HEK293 (cell line): Measurements from ENCODE around the gene GALNT6.

Experiments used
- CTCF ChIA-PET: fragments of 350-600 bp; formaldehyde crosslinking; extraction: SDS; loops from one replicate; lab custom pipeline; 2021; ENCODE audit warnings: antibody characterized with exemption; lab: Yijun Ruan, JAX
- POLR2A ChIA-PET: fragments of 300-600 bp; formaldehyde crosslinking; extraction: SDS; loops from one replicate; lab custom pipeline; 2020; ENCODE audit warnings: antibody characterized with exemption, inconsistent platforms; lab: Yijun Ruan, JAX
- H3K27ac ChIP-seq: fragments of 200-500 bp; sonication (Bioruptor generic); 2 replicates; pipeline ENCODE4 v1.5.1; 2014; ENCODE audit warnings: low read depth, low read length, control low read depth, inconsistent platforms; ENCODE audit errors: extremely low read depth
- H3K36me3 ChIP-seq, 2 experiments: fragments of 200-500 bp in 1 of 2; sonication (Bioruptor generic) in 1 of 2; 1 replicate in 1 of 2; 2 replicates in 1 of 2; pipeline ENCODE4 v1.5.1; 2014 to 2017; ENCODE audit warnings: inconsistent platforms in 2 of 2, low read length in 2 of 2; ENCODE audit not compliant: control insufficient read depth in 2 of 2, insufficient read depth in 1 of 2
- H3K4me1 ChIP-seq: fragments of 200-500 bp; sonication (Bioruptor generic); 2 replicates; pipeline ENCODE4 v1.5.1; 2014; ENCODE audit warnings: mild to moderate bottlenecking, low read length, inconsistent platforms; ENCODE audit not compliant: control insufficient read depth, insufficient read depth
- H3K4me3 ChIP-seq: 2 replicates; pipeline ENCODE4 v1.5.1; 2011; ENCODE audit warnings: low read depth, mild to moderate bottlenecking, control low read depth, low read length, moderate library complexity
- H3K9me3 ChIP-seq: fragments of 200-500 bp; sonication (Bioruptor generic); 2 replicates; pipeline ENCODE4 v1.5.1; 2014; ENCODE audit warnings: low read depth, low read length, inconsistent platforms; ENCODE audit not compliant: control insufficient read depth, insufficient read depth
- SP2 ChIP-seq: fragments of 450-650 bp; formaldehyde crosslinking; IDR thresholded peaks from 2 replicates; pipeline ENCODE4 v1.5.1; 2016; ENCODE audit warnings: missing biosample characterization, missing genetic modification characterization
- ZBTB26 ChIP-seq: fragments of 450-650 bp; formaldehyde crosslinking; optimal IDR thresholded peaks from 2 replicates; pipeline ENCODE3; 2016; ENCODE audit warnings: missing biosample characterization, mild to moderate bottlenecking, missing genetic modification characterization
- ZNF266 ChIP-seq: fragments of 450-650 bp; formaldehyde crosslinking; IDR thresholded peaks from 2 replicates; pipeline ENCODE4 v1.5.1; 2016; ENCODE audit warnings: missing biosample characterization, missing genetic modification characterization, low read depth
- ZNF404 ChIP-seq: fragments of 450-650 bp; formaldehyde crosslinking; IDR thresholded peaks from 2 replicates; pipeline ENCODE4 v1.5.1; 2017; ENCODE audit warnings: missing biosample characterization, missing genetic modification characterization
- ZNF449 ChIP-seq: fragments of 450-650 bp; formaldehyde crosslinking; IDR thresholded peaks from 2 replicates; pipeline ENCODE4 v1.5.1; 2017; ENCODE audit warnings: missing biosample characterization, mild to moderate bottlenecking, missing genetic modification characterization, moderate library complexity
- ZNF585B ChIP-seq: fragments of 450-650 bp; formaldehyde crosslinking; IDR thresholded peaks from 2 replicates; pipeline ENCODE4 v1.5.1; 2016; ENCODE audit warnings: missing biosample characterization, missing genetic modification characterization

Gene GALNT6

GRCh38 chr12:51306507-51306906 lies 84.7 kb downstream of the GALNT6 start:
- no peak overlapping the region for H3K4me3 ChIP-seq
- H3K9me3 ChIP-seq = no peaks in the 10 kb centered on the region
- no peak for TF ChIP-seq ZNF585B (tag by site-specific recombination)
- TF ChIP-seq ZNF449 (tag by site-specific recombination) = no peak
- TF ChIP-seq ZBTB26 = no peak
- TF ChIP-seq ZNF266 (tag by site-specific recombination) = no peak
- no peak for TF ChIP-seq ZNF404 (tag by site-specific recombination)
- TF ChIP-seq SP2 (tag by site-specific recombination) = no peak
- H3K27ac ChIP-seq = no peak overlapping the region
- H3K36me3 ChIP-seq = no peaks in the 10 kb centered on the region
- POLR2A ChIA-PET = no interaction called here
- CTCF ChIA-PET = interaction anchor here (0.5 kb wide), 1 partner anchor 1219 kb away, joined by 5 read pairs; no protein-coding TSS in a partner anchor
- no peaks in the 10 kb centered on the region for H3K4me1 ChIP-seq
